Astrocyte (in vitro differentiated cells and primary cell): ENCODE data around the gene FLOT2.

ENCODE experiments used
- EZH2 ChIP-seq: IDR thresholded peaks from 2 replicates; pipeline ENCODE4 v1.6.1; 2012; ENCODE audit warnings: mild to moderate bottlenecking, low read length, inconsistent platforms; ENCODE audit not compliant: insufficient read depth
- TF ChIP-seq, protein P1 (sequence below): IDR thresholded peaks from 2 replicates; pipeline ENCODE4 v1.5.1; 2011; ENCODE audit warnings: low read depth, mild to moderate bottlenecking, inconsistent platforms, low read length, moderate library complexity; ENCODE audit not compliant: insufficient read depth

DNA sequence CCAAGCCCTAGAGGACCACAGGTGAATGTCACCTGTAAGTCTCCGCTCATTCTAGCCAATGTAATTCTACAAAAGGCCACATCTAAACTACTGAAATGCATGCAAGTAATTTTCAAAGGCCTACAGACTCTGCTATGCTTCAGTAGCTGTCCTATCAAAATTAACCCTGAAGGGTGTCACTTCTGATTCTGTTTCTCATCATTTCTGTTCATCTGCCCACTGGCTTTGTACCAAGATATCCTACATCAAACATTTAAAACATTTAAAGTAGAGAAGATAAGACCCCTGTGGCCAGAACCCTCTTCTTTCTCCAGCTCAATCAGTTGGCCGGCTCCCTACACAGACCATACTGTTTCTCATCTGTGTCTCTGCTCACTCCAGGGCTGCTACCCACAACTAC, 32.3 kb upstream of the FLOT2 start:
- TF ChIP-seq, protein P1, sequence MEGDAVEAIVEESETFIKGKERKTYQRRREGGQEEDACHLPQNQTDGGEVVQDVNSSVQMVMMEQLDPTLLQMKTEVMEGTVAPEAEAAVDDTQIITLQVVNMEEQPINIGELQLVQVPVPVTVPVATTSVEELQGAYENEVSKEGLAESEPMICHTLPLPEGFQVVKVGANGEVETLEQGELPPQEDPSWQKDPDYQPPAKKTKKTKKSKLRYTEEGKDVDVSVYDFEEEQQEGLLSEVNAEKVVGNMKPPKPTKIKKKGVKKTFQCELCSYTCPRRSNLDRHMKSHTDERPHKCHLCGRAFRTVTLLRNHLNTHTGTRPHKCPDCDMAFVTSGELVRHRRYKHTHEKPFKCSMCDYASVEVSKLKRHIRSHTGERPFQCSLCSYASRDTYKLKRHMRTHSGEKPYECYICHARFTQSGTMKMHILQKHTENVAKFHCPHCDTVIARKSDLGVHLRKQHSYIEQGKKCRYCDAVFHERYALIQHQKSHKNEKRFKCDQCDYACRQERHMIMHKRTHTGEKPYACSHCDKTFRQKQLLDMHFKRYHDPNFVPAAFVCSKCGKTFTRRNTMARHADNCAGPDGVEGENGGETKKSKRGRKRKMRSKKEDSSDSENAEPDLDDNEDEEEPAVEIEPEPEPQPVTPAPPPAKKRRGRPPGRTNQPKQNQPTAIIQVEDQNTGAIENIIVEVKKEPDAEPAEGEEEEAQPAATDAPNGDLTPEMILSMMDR = no peak
- TF ChIP-seq EZH2 = no peak
